ENCODE results near the gene ASXL1.

ASXL1 gene

GRCh38 chr20:32468313-32468640, 110.1 kb downstream of the ASXL1 start:
- DNase-seq, result no peak

GRCh38 chr20:32468860-32469259, 110.7 kb downstream of the ASXL1 start:
- DNase-seq, result no peak

- peak; percentile 16 to 23 for DNase-seq
Observed at GRCh38 chr20:32470025-32470861, 112.1 kb downstream of the ASXL1 start.

GRCh38 chr20:32470940-32471339, 112.8 kb downstream of the ASXL1 start:
- DNase-seq, result no peak

DNA sequence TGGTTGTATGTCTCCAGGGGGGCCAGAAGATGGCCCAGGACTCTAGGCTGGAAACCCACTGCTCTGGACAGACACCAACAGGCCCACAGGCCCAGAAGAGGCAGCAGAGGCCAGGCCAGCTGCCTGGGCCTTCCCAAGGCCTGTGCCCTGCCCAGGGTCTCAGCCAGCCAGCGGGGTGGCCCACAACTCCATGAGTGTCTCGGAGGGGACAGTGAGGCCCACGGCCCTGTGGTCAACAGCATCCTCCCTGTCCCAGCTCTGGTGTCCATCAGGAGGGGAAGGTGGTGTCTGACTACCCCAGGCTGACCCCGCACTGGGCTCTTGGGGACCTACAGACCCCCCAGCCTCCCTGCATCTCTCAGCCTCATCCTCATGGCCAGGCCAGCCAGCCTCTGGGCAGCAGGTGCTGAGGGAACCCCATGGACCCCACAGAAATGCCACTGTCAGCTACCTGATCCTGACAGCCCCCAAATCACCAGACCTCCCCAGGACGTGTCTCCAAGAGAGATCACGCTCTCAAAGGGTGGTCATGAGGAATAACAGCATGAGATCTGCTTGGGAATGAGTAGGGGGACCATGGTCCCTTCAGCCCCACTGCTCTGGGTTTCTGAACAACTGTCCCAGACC, 114.6 kb downstream of the ASXL1 start:
- DNase-seq, result no peak

DNA sequence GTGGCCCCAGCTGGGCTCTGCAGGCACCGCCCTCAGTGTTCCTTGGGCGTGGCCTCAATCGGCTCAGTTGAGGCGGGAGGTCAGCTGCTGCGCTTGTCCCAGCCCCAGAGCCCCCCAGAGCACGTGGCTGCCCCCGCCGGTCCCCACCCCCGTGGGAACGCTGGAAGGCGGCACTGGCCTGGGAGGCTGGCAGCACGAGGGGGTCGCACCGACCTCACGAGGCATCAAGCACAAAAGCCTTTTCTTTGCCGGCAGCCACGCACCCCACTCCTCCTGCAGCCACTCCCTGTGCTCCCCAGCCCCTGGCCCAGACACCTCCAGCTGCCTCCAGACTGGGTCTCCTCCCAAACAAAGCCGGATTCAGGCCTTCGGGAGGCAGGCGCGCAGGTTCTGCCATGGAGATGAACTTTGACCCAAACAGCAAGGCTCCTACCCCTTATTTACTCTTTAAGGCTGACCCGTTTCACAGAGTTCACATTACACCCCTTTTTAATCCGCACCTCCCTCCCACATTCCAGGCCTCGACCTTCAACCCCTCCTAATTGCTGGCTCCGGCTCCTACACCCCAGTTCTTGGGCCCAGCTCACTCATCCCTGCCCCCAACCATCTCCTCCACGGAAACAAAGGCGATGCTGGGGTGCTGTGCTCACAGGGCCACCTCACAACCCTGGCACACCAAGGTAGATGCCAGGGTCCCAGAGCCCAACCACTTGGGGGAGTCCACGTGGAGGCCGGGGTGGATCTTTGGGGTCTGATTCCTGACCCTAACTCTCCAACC, 115.3 kb downstream of the ASXL1 start:
- no peak for DNase-seq

- DNase-seq, result no peak
Observed at GRCh38 chr20:32474009-32474716, 116.0 kb downstream of the ASXL1 start.

- DNase-seq, result no peak
Observed at GRCh38 chr20:32474717-32474966, 116.5 kb downstream of the ASXL1 start.

DNA sequence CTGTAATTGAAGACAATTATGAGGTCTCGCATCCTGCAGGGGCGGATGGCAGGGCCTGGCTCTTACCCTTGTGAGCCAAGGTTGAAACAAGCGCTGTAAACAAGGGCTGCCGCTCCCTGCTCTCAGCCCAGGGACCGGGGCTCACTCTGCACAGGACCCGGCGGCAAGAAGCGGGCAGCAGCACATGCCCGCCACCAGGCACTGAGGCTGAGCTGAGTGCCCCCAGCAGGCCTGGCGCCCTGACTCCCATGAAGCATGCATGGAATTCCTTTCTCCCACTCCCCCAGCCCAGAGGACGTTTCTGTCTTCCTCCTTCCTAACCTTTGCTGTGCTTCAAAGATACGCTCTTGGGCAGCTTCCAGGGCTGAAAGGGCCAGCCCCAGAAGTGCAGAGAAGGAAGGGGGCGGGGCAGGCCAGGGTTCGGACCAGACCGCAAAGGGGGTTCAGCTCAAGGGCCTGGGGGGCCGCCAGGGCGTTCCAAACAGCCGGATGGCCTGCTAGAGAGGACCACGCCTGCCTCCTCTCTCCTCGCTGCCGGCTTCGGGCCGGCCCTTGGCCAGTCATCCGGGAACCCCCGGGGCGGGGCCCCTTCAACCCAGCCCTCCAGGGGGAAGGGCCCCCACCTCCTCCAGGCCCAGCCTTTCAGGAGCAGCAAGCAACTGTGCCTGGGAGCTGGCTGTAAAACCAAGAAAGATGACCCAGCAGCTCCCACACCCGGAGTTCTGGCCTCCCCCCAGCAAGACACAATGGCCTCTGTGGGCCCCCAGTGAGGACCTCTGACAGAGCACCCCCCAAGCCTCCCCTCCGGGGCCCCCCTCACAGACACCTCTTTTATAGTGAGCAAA, 117.1 kb downstream of the ASXL1 start:
- DNase-seq, result peak in 1 of 2 donors; percentile 36

DNA sequence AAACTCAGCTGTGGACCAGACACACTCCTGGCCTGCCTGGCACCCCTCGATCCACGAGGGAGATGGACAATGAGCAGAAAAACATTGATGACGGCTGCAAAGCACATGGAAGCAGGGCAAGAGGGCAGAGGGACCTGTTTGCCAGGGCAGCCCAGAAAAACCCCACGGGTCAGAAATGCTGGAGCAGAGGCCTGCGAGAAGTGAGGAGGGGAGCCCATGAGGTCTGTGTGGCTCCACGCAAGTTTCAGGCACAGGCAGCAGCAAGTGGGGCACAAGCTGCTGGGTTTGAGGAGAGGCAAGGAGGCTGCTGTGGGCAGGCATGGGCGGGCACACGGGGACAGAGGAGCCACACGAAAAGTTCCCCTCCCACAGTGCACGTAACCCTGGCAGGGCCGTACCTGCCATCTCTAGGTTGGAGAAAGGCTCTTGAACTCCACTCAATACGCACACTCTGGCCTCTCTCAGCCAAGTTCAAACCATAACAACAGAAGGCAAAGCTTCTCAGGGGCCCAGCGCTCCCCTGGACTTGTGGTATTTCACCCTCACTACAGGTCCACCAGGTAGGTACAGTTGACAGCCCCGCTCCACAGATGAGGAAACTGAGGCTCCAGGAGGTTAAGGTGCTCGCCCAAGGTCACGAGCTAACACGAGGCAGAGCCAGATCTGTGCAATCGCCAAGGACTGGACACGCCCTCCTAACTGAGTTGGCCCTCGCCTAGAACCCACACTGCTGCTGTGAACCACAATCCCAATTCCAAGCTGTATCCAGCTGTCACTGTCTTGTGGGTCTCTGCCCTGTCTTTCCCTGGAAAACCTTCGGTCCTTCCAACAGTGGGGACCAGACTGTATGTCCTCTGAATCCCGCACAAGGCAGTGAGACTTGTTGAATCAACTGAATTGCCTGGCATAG, 118.8 kb downstream of the ASXL1 start:
- no peak for DNase-seq

DNA sequence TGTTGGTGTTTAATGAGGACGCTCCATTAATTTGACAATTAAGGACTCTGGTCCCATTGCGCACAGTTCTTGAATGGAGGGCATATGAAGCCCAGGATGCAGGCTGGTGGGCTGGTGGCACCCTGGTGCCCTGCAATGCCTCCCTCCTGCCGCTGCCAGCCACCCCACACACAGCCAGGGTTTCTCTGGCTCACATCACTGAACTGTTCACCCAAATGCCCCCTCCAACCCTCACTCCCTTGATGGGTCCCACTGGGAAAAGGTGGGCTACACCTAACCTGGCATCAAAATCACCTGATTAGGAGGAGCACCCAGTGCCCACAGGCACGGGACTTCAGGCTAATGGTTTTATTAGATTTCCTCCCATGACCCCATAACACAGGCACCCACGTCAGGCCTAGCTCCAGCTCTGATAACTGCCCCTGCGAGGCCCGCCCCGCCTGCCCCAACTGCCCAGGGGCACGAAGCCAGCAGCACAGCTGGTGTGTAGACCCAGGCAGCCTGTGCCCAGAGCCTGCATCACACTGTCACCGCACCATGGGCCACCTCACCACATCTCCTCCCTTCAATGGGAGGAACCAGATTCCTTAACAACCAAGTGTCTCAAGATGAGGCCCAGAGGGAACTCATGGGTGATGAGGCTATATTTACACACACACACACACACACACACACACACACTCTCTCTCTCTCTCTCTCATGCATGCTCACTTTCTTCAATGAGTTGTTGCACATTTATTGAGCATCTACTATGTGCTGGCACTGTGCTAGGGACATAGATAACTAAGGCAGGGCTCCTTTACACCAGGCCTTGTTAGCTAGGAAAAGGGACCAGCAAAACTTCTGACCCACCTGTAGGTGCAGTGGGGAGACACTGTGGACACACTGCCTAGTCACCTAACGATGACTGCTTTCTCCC, 119.7 kb downstream of the ASXL1 start:
- DNase-seq, result no peak

GRCh38 chr20:32478576-32478975, 120.4 kb downstream of the ASXL1 start:
- no peak for DNase-seq

- no peak for DNase-seq
Observed at GRCh38 chr20:32479012-32479411, 120.9 kb downstream of the ASXL1 start.

- DNase-seq, result no peak
Observed at GRCh38 chr20:32479697-32480171, 121.6 kb downstream of the ASXL1 start.

- DNase-seq, result no peak
Observed at GRCh38 chr20:32480371-32481241, 122.5 kb downstream of the ASXL1 start.

GRCh38 chr20:32481311-32482142, 123.4 kb downstream of the ASXL1 start:
- DNase-seq, result no peak

GRCh38 chr20:32482143-32482441, 124.0 kb downstream of the ASXL1 start:
- no peak for DNase-seq

All from CD4-positive, alpha-beta T cell treated with Interleukin-4 for 1 hour (primary cell).